Camera-type eye (tissue), 1 donor: Measurements from ENCODE around the gene ZC3H15. TPM values are rescaled to one million over a fixed set of nuclear protein-coding genes. Genes with fewer than 3 reads are reported as not detected.

ENCODE experiments used
- total RNA-seq: library from RNA; depleted of rRNA; stranded (reverse); fragments of >200 nt; gene quantifications from one replicate; pipeline ENCODE4 v1.2.3, GENCODE V29; 2014

The ZC3H15 gene
- total RNA-seq: 78.8 TPM

DNA sequence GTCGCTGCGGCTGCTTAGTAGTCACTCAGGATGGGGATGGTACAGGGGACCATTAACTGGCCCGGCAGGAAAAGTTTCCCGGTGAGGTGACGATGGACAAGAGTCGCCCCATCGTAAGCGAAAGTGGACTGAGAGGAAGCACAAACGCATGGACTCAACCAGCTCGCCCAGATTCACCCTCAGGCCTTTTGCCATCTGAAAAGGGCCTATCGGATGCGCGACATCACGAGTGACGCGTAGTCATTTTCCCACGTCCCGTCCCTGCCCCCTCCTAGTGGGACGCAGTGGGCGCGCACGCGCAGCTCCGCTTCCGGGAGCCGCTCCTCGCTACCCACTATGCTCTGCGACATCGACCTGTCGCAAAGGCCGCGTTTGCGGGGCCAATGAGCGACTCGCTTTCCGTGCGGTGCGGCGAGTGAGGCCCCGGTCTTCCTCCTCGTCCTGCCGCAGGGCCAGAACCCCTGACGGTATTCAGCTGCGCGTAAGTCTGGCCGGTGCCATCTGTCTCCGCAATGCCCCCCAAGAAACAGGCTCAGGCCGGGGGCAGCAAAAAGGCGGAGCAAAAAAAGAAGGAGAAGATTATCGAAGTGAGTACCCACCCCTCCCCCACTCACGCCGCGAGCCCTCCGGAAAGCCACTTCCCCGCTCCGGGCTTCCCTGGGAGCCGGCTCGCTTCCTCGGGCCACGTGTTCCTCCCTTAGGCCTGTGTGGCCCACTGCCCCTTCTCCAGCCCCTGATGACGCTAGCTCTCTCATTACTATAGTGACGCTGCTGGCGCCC is at the start of gene ZC3H15:
Gene ZC3H15 (plus strand): TSS at position 390 of the 780 bp plus-strand sequence. CDS start 123 bp downstream, at position 513.

Other genes with a start within 250 kb of the ZC3H15 start
- 246 TPM for gene ITGAV, start 103.8 kb downstream of the ZC3H15 start, total RNA-seq
- 50.8 TPM for gene FAM171B, start 207.8 kb downstream of the ZC3H15 start, total RNA-seq